Activated CD4-positive, alpha-beta T cell treated with anti-CD3 and anti-CD28 coated beads, Interleukin-10, Interleukin-2, amounts not matched to agents 100 ng/mL and 50 ng/mL, durations not matched to agents 16 hours and 8 hours (primary cell): ENCODE results near the gene GNPTG.
A peak's percentile ranks its signal among the peaks of the same experiment; 100 is the strongest.
"Not testable (repeated sequence)": the region's sequence is repeated elsewhere in the genome, so short reads cannot be mapped to it uniquely, and the experiment has no call there.

ENCODE experiments used
- DNase-seq: peaks from one replicate; pipeline ENCODE4 v3.0.0-alpha.2; 2020

The GNPTG gene

DNA sequence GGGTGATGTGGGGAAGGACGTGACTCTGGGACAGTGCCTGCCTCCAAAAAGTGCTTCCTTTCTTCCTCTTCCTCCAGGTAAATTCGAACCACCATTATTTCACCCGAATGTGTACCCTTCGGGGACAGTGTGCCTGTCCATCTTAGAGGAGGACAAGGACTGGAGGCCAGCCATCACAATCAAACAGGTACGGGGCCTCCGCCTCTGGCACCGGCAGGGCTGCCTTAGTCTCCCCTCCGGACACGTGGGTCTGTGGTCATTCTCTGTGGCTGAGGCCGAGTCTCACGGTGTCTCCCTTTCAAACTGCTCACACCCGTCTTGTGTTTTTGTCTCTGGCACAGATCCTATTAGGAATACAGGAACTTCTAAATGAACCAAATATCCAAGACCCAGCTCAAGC is 31.6 kb upstream of the GNPTG start:
- no peak for DNase-seq

DNA sequence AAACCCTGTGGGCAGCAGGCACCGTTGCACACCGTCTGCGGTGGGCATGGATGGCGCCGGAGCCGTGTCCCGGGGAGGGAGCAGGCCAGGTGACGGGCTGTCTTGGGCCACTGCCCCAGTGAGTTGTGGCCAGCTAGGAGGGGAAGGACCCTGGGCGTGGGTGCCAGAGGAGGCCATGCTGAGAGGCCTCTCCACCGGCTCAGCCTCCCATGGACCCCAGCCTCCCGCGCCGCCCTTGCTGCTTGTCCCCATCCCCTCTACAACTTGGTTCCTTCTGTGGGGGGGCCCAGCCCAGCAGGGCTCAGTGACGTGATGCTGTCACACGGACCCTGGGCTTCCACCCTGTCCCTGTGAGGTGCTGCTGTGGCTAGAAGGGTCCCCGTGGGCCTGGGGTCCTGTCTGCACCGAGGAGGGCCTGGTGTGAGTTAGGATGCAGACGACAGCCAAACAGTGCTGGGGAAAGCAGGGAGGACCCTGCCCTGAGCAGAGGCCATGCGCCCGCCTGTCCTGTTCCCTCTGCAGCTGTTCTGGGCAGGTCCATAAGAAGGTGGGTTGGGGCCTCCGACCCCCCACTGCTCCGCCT is 31.0 kb upstream of the GNPTG start:
- DNase-seq = no peak

DNA sequence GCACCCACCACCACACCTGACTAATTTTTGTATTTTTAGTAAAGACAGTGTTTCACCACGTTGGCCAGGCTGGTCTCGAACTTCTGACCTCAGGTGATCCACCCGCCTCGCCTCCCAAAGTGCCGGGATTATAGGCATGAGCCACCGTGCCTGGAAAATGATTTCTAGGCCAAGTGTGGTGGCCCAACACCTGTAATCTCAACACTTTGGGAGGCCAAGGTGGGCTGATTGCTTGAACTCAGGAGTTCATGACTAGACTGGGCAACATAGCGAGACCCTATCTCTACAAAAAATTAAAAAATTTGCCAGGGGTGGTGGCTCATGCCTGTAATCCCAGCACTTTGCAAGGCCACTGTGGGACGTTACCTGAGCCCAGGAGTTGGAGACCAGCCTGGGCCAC is 29.3 kb upstream of the GNPTG start:
- no peak for DNase-seq

DNA sequence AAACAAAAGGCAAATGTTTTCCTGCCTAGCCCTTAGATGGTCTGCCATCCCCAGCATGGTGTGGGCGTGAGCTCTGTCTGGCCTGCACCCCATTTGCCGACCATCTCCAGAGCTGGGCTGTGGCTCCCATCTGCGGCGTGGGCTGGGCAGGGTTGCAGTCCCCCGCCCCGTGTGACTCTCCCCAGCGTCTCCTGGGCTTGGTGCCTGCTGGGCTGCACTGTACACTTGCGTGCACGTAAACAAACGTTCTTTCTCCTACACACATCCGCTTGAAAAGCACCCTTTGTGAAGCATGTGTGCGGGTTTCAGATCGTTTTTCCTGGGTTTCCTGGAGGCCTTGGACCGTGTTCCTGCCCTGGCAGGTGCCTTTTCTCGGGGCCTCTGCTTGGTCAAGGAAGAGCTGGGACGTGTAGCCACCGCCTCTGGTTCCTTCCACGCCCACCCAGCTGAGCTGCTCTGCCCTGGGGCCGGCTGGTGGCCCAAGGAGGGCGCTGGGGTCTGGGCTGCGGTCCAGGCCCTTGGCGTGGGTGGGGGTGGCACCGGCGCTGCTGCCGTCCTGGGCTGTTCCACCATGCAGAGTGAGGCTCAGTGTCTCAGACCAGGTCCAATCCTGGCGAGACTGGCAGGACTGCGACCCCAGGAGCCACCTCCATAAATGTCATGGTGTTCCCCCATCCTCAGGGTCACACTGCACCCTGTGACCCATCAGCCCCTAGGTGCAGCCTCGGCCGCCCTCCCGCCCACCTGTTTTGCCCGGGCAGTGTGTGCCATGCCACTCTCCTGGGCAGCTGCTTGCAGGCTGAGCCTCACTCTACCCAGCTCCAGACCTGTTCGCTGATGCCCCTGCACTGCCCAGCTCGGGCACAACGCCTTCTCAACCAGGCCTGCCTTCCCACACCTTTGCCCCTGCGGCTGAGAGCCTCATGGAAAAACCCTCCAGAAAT is 28.2 kb upstream of the GNPTG start:
- no peak for DNase-seq

DNA sequence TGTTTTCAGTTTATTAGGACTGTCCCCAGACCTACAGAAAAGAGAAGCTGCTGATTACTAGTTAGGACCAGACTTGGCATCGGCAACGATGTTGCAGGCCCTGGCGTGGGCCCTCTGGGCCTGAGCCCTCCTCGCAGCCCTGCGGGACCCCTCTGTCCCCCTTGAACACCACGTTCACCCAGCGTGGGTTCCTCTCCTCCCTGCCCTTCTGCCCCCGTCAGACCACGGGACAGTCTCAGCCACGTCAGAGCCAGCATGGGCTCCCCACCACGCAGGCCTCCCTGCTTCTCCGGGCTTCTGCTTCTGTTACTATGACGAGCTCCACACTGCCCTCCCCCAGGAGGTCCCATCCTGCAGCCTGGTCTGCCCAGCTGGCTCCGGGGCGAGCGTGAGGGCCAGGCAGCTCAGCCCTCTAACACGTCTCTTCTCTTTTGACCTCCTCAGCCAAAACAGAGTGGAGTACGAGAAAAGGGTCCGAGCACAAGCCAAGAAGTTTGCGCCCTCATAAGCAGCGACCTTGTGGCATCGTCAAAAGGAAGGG is 27.4 kb upstream of the GNPTG start:
- no peak for DNase-seq

DNA sequence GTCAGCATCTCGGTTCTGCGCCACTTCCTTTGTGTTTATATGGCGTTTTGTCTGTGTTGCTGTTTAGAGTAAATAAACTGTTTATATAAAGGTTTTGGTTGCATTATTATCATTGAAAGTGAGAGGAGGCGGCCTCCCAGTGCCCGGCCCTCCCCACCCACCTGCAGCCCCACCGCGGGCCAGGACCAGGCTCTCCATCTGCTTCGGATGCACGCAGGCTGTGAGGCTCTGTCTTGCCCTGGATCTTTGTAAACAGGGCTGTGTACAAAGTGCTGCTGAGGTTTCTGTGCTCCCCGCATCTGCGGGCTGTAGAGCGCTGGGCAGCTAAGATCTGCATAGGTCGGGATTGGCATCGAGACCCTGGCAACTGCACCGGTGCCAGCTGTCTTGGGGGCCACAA is 26.5 kb upstream of the GNPTG start:
- no peak for DNase-seq

DNA sequence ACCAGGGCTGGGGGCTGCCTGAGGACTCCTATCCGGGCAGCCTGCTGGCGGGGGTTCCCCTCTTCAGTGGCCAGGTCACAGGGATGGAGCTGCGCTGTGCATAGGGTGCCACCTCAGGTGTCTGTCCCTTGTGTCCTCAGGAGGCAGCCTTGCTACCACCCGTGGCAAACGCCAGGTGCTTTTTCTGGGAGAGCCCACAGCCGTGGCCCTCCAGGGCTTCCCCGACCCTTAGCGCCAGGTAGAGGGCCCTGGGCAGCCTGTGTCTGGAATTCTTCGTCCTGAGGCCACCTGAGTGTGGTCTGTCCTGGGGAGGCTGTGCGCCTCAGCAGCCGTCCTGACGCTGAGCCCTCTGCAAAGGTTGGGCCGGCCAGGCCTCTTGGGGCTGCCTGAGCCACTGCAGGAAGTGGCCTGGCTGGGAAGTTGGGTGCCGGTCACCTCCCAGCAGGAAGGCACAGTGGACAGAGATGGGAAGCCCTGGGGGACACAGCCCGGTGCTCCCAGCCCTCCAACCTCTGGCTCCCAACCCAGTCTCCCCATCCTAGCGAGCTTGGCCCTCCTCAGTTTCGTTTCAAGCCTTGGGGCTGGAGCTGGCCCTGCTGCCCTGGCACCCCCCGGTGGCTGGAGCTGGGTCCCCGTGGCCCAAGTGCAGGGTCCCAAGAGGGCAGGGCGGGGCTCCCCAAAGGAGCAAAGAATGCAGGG is 25.9 kb upstream of the GNPTG start:
- DNase-seq = no peak

DNA sequence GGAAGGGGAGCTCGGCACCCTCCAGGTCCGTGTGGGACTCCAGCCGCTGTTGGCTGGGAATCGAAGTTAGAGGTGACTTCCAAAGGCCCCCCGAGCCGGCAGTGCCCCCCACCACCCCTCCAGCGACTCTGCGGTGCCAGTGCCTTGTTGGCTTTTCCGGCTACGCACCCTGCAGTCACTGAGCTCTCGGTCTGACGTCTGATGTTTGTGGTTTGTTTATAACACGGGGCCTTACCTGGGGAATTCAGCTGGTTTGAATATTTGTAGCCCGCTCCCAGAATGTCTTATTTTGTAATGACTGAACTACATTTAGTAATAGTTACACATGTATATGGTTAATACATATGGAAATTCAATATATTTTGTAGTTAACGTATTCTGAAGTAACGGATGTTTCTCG is 25.3 kb upstream of the GNPTG start:
- no peak for DNase-seq

DNA sequence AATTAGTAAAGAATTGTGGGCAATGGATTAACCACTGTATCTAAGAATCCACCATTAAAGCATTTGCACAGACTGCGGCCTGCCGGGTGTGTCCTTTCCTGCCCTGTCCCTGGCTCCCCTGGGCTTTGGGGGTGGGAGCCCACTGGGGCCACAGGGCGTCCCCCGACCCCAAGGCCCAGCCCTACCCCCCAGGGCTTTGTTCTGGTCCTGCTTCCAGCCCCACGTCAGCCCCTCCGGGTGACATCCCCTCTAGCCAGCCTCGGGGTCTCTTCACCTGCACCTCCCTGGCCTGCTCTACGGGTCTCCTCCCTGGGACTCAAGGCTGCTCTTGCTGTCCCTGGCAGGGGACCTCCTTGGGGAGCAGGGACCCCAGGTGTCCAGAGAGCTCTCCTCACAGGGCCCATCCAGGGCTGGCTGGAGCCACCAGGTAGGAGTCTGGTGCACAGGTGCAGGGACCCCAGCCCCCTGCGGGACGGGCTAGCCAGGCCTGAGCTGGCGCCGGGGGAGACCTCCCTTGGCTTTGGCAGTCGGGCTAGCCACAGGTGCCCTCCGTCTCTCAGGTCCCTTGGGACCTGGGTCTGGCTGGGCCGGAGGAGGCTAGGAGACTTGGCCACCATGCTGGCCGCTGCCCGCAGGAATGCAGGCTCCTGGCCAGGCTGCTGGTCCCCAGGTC is 24.6 kb upstream of the GNPTG start:
- no peak for DNase-seq

DNA sequence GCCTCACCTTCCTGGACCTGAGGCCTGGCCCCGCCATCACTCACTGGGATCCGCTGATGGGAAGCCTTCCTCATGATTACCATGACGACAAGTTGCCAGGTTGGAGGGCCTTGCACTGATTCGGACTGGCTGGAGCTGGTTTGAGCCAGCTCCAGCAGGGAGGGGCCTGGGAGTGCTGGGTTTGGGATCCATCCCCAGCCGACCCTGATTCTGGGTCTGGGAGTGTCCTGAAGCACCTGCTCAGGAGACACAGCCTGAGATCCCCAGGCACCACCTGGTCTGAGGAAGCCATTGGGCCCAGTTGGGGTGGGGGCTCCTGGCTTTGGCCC is 24.1 kb upstream of the GNPTG start:
- DNase-seq = no peak

DNA sequence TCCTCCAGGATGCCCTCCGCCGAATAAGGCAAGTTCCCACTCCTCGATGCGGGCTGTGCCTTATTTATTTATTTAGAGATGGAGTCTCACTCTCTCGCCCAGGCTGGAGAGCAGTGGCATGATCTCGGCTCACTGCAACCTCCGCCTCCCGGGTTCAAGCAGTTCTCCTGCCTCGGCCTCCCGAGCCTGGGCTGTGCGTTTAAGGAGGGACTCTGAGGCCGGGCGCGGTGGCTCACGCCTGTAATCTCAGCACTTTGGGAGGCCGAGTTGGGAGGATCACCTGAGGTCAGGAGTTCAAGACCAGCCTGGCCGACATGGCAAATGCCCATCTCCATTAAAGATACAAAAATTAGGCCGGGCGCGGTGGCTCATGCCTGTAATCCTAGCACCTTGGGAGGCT is 23.6 kb upstream of the GNPTG start:
- DNase-seq = not testable (repeated sequence)

DNA sequence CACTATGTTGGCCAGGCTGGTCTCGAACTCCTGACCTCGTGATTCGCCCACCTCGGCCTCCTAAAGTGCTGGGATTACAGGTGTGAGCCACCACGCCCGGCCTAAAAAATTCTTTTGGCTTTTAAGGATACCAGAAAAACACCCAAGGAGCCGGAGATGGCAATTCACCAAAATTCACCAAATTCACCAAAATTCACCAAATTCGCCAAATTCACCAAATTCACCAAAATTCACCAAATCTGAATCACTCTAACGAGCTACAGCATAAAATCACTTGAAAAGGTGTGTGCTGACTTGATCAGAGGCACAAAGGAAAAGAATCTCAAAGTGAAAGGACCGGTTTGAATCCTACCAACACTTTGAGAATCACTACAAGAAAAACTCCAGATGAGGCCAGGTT is 22.8 kb upstream of the GNPTG start:
- DNase-seq = not testable (repeated sequence)

DNA sequence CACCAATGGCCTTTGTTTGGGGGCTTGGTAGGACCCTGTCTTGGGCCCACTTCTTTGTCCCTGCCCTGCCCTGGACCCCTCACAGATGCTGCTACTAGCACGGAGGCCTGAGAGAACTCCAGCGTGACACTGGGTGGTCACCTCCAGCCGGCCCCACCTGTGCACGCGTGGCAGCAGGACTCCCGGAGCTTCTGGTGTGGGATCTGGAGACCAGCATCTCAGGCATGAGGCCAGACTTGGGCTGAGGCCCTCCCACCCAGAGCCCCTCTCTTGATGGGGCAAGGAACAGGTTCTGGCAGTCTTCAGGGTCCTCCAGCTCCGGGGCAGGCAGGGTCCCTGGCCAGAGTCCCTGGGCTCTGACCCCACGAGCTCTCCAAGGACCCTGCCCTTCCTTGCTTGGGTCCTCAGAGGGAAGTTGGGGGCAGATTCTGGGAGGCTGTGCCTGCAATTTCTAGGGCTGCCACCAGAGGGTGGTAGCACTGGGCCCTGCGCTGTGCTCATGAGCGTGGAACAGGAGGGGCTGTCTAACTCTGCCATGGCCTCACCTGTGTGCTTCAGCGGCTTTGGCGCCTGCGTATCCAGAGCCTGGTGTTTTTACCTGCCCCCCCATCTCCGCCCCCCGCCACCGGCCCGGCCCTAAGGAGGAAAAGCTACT is 21.3 kb upstream of the GNPTG start:
- DNase-seq = peak; percentile 33

DNA sequence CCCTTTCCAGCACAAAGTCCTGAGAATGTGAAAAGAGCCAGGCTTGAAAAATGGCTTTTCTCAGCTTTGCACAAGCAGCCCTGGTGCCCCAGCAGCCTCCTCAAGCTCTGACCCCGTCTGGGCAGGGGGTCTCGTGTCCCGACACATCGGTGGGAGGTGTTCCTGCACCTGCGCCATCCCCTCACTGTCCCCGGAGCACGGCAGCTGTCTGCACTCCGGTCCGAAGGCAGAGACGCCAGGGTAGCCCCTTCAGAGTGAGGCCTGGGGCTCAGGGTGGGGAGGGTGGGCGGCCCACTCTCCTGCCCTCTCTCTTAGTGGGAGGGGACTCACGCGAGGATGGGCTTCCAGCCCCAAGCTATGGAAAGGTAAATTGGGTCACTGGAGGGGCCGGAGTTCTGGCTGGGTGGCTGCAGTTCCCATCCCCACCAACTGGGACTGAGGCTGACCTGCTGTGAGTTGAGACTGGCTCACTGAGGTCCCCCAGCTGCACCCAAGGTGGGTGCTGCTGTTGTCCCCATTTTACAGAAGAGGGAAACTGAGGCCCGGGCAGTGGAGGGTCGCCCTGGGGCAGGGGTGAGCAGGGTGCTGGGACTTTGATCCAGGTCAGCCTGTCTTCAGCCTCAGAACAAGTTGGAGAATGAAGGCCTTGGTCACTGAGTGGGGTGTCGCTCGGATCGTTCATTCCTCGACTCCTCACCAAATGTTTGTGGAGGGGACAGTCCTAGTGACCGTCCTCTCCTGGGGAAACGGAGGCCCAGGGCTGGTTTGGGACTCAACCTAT is 20.6 kb upstream of the GNPTG start:
- no peak for DNase-seq

DNA sequence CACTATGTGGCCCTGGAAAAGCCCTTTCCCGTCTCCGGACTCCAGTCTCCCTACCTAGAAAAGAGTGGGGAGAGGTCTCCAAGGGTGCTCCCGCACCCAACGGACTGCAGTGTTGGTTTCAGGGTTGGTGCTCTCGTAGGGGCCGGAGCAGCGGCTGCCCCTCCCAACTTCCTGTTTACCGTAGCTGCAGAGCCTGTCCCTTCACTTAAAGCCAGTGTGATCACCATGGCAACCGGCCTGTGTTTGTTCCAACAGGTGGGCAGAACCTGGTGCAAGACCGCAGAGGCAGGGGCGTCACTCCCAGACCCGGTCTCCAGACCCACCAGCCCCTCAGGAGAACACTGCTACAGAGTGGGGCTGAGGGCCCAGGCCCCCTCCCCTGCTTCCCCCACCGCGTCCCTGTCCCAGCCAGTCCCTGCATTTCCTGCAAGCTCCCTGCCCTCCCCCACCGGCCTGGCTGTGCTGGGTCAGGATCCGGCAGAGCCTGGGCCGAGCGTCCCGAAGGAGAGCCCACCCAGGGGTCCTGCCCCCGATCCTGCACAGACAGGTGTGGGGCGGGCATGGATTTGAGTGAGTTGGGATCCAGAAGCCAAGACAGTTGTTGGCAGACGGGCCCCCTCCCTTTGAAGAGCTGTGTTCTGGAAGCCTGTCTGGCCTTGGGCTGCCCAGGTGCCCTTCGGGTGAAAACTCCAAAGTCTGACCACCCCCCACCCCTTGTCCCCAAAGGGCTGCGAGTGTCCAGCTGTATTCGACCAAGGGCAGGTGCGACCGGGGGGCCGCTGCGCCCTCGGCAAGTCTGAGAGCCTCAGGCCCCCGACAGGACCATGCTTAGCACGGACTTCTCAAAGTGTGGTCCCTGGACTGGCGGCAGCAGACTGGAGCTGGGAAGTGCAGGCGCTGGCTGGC is 19.8 kb upstream of the GNPTG start:
- DNase-seq = peak; percentile 36

DNA sequence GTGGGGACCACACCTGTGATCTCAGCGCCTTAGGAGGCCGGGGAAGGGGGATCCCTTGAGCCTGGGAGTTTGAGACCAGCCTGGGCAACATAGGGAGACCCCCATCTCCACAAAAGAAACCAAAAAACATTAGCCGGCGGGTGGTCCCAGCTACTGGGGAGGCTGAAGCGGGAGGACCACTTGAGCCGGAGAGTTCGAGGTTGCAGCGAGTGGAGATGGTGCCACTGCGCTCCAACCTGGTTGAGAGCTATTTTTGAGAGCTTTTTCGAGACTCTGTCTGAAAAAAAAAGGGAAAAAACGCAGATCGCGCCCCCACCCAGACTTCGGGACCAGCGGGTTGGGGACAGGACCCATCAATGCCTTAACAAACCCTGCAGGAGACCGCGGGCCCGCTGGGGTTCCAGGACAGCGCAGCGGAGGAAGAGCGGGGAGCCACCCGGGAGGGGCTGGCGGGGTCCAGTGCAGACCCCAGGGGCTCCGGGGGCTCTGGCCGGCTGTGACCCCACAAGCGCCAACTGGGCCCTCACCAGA is 19.0 kb upstream of the GNPTG start:
- no peak for DNase-seq

DNA sequence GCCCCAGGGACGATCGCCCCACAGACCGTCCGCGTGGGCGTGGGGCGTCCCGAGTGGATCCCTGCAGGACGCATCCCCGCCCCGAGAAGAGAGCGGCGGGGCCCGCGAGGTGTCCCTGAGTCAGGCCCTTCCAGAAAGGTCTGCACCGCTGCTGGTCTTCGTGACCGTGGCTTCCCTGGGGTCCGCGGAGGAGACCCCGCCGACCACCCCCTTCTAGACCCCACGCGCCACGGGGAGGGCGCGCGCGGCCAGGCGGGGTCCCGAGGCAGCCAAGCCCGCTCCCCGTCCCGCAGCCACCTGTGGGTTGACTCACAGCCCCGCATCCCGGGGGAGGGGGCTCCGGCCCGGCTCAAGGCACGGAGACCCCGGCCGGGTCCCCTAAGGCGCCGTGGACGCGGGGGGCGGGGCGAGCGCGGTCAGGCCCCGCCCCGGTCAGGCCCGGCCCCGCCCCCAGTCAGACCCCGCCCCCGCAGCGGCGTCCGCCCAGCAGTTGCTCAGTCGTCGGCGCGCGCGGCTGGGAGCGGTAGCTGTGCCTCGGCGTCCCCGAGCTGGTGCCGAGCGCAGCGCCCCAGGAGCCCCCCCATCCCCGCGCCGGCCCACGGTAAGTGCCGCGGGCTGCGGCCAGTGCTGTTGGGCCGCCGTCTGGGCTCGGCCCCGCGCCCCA is 18.4 kb upstream of the GNPTG start, which contains the start of gene BAIAP3:
Gene BAIAP3 (plus strand): TSS at position 497 of the 664 bp plus-strand sequence. CDS start 4,905 bp downstream, outside the sequence.
- peak; percentile 62 for DNase-seq

DNA sequence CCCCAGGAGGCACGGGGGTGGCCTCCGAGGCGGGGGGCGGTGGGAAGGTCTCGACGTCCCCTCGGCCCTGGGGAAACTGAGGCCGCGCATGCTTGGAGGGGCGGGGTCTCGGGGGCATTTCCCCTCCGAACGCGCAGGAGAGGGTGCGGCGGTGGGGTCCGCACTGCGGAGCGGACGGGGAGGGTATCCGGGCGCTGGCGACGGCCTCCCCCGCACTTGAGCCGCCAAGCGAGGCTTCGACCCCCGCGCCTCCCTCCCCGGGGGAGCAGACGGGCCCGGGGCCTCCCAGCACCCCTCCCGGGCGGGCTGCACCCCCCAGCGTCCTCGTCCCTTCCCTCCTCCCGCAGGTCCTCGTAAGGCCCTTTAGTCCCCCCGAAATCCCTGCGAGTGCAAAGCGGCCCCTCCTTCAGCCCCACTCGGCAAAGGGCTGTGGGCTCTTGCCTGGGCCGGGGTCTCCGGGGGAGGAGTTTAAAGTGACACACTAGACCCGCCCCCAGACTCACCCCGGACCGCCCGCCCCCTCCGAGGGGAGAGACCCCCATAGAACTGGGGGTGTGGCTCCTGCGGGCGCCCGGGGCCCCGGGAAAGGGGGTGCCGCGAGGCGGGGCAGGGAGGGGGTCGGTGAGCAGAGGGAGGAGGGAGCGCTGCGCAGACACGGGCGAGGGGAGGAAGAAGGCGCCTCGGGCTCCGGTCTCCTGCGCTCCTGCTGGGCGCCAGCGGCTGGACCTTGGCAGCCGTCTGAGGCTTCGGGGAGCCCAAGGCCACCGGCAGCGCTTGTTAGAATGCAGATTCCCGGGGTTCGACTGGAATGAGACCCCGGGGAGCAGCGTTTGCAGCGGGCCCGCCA is 17.7 kb upstream of the GNPTG start:
- no peak for DNase-seq

DNA sequence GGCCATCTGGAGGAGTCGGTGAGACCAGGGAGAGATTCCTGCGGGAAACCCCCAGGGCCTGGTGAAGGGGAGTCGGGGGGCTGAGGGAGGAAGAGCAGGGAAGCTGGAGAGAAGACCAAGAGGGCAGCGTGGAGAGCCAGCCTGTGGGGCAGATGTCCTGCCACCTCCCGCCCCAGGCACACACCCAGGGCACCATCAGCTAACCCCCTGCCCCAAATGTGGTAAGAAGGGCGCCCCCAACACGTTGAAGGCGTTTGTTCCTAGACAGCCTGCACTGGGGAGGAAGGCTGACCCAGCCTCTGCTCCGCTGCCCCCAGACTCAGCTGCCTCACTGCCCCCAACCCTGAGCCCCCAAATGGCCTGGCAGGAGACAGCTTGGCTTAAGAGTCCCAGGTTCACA is 17.0 kb upstream of the GNPTG start:
- no peak for DNase-seq
